Ishikawa (cell line): ENCODE results near the gene SRRM2.

Experiments
- CEBPB ChIP-seq: IDR thresholded peaks from 2 replicates; pipeline ENCODE4 v1.6.1; 2012
- CREB1 ChIP-seq: IDR thresholded peaks from 2 replicates; pipeline ENCODE4 v1.6.1; 2012; ENCODE audit warnings: low read depth
- EGR1 ChIP-seq: IDR thresholded peaks from 2 replicates; pipeline ENCODE4 v1.6.1; 2012
- EP300 ChIP-seq: IDR thresholded peaks from 2 replicates; pipeline ENCODE4 v1.6.1; 2012; ENCODE audit warnings: borderline replicate concordance
- FOXM1 ChIP-seq: IDR thresholded peaks from 2 replicates; pipeline ENCODE4 v1.6.1; 2012; ENCODE audit warnings: low read depth, borderline replicate concordance
- MAX ChIP-seq: IDR thresholded peaks from 2 replicates; pipeline ENCODE4 v1.6.1; 2012
- NFIC ChIP-seq: IDR thresholded peaks from 2 replicates; pipeline ENCODE4 v1.6.1; 2012
- RAD21 ChIP-seq: IDR thresholded peaks from 2 replicates; pipeline ENCODE4 v1.6.1; 2012; ENCODE audit warnings: low read depth
- REST ChIP-seq: IDR thresholded peaks from 2 replicates; pipeline ENCODE4 v1.6.1; 2012; ENCODE audit warnings: low read depth, mild to moderate bottlenecking
- TAF1 ChIP-seq: IDR thresholded peaks from 2 replicates; pipeline ENCODE4 v1.6.1; 2012; ENCODE audit warnings: low read depth, mild to moderate bottlenecking
- TCF12 ChIP-seq: IDR thresholded peaks from 2 replicates; pipeline ENCODE4 v1.6.1; 2012; ENCODE audit warnings: low read depth
- TEAD4 ChIP-seq: IDR thresholded peaks from 2 replicates; pipeline ENCODE4 v1.6.1; 2012
- USF1 ChIP-seq: IDR thresholded peaks from 2 replicates; pipeline ENCODE4 v1.6.1; 2012
- YY1 ChIP-seq: IDR thresholded peaks from 2 replicates; pipeline ENCODE4 v1.6.1; 2012; ENCODE audit warnings: low read depth
- ZBTB7A ChIP-seq: IDR thresholded peaks from 2 replicates; pipeline ENCODE4 v1.6.1; 2012; ENCODE audit warnings: low read depth

SRRM2 gene

GRCh38 chr16:2779978-2780898 lies 27.8 kb downstream of the SRRM2 start:
- no peak for TF ChIP-seq TEAD4

GRCh38 chr16:2782583-2783351 lies 30.3 kb downstream of the SRRM2 start:
- TF ChIP-seq CREB1 (no peak), EGR1 (no peak), TCF12 (no peak), FOXM1 (no peak), REST (no peak), TEAD4 (no peak), TAF1 (no peak), ZBTB7A (no peak)

- TF ChIP-seq TEAD4 = no peak
- TF ChIP-seq ZBTB7A = no peak
- TF ChIP-seq YY1 = no peak
- no peak for TF ChIP-seq RAD21
- no peak for TF ChIP-seq FOXM1
- TF ChIP-seq TCF12 = no peak
- no peak for TF ChIP-seq MAX
- TF ChIP-seq CEBPB = no peak
- no peak for TF ChIP-seq NFIC
- no peak for TF ChIP-seq EGR1
- TF ChIP-seq CREB1 = no peak
Measured at GRCh38 chr16:2783581-2784357, 31.3 kb downstream of the SRRM2 start.

- TF ChIP-seq REST (no peak), USF1 (no peak), CREB1 (no peak), YY1 (no peak), TCF12 (no peak), EP300 (no peak), TEAD4 (no peak), ZBTB7A (no peak), FOXM1 (no peak), MAX (no peak), CEBPB (no peak), EGR1 (no peak), NFIC (no peak), RAD21 (no peak), TAF1 (no peak)
Measured at GRCh38 chr16:2784358-2785100, 32.1 kb downstream of the SRRM2 start.
